ENCODE measurements around the gene SHD.
A peak's percentile ranks its signal among the peaks of the same experiment; 100 is the strongest.

SHD gene

GRCh38 chr19:4298810-4299550 is 19.9 kb downstream of the SHD start:
- no peak for DNase-seq

DNA sequence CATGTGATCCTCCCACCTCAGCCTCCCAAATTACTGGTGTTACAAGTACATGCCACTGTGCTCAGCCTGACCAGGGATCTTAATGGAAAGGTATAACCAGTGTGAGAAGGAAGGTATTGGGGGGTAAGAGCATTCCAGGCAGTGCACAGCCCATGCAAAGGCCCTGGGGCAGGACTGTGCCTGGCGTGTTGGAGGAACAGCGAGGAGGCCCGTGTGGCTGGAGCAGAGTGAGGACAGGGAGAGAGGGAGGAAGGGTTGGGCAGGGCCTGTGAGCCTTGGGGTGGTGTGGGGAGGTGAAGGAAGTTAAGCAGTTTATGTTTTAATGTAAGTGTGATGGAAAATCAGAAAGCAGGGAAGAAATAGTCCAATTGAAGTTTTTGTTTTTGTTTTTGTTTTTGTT is 21.5 kb downstream of the SHD start:
- DNase-seq, result no peak

DNA sequence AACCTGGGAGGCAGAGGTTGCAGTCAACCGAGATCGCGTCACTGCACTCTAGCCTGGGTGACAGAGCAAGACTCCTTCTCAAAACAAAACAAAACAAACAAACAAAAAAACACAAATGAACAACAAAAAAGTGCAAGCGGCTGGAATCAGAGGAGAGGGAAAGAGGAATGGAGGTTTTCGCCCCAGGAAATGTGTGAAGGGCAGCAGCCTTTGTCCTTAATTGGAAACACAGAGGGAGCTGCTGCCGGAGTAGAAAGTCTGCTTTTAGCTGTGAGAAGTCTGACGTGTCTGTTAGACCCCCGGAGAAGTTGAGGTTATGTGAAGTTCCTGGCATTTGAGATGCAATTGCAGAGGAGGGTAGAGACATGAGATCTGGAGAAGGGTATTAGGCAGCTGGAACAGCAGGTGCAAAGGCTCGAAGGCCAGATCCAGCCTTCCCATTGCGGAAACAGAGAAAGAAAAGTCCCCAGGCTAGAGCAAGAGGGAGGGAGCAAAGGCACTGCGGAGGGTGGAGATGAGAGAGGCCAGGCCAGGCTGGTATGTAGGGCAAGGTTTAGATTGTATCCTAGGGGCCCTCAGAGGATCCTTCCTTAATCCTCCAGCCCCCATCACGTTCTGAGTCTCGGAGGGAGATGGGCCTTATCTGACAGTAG is 22.6 kb downstream of the SHD start:
- no peak for DNase-seq

DNA sequence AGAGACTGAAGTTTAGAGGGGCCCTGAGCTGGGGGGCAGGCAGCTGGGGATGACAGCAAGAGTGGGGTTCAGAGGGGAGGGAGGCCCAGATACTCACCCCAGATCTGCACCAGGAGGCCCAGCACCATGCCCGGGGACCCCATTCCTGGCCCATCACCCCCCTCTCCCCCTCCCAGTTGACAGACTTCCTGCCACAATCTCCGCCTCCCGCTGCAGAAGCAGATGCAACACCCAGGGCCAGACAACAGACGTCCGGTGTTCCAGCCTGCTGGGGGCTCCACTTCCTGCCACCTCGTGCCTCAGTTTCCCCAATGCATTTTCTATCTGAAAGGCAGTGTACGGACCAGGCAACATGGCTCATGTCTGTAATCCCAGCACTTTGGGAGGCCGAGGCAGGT is 23.2 kb downstream of the SHD start, which contains the start of gene TMIGD2:
Gene TMIGD2, minus strand, starts transcription at position 147 of the 398 bp plus-strand sequence. Its CDS starts 4 bp downstream, at position 143.
- DNase-seq, result no peak

GRCh38 chr19:4303819-4304537 is 24.9 kb downstream of the SHD start:
- DNase-seq, result no peak

DNA sequence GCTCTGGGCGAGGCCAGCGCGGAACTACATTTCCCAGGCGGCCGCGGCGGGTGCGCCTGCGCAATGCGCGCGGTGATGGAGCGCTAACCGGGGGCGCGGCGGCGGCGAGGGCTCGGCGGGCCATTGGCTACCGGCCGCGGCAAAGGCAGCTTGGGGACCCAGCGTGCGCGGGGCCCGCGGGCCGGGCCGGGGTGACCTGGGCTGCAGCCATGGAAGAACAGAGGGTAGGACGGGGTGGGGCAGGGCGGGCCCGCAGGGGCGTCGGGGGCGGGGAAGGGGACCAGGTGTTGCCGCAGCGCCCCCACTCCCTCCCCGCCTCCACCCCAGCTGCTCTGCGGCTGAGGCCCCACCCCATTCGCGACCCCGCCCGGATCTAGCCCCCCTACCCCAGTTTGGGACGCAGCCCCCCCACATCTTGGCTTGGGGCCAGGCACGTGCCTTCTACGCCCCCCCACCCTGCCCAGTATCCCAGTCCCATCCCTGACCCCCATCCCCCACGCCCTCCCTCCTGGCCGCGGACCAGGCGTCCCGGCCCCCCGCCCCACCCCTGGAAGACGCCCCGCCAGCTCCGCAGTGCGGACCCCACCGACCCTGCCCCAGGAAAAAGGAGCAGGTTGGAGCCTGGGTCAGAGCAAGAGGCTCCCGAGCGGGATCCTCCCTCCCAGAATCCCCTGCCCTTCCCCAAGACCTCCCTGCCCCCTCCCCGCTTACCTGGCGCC is 25.6 kb downstream of the SHD start, which contains the start of gene FSD1:
Gene FSD1, plus strand, starts transcription at position 61 of the 719 bp plus-strand sequence. Its CDS starts 149 bp downstream, at position 210.
- DNase-seq, result peak in 1 of 2 donors; percentile 42

- DNase-seq, result no peak
These were observed 26.2 kb downstream of the SHD start for GRCh38 chr19:4305257-4305612.

- DNase-seq, result no peak
These were observed 26.6 kb downstream of the SHD start for GRCh38 chr19:4305659-4306058.

DNA sequence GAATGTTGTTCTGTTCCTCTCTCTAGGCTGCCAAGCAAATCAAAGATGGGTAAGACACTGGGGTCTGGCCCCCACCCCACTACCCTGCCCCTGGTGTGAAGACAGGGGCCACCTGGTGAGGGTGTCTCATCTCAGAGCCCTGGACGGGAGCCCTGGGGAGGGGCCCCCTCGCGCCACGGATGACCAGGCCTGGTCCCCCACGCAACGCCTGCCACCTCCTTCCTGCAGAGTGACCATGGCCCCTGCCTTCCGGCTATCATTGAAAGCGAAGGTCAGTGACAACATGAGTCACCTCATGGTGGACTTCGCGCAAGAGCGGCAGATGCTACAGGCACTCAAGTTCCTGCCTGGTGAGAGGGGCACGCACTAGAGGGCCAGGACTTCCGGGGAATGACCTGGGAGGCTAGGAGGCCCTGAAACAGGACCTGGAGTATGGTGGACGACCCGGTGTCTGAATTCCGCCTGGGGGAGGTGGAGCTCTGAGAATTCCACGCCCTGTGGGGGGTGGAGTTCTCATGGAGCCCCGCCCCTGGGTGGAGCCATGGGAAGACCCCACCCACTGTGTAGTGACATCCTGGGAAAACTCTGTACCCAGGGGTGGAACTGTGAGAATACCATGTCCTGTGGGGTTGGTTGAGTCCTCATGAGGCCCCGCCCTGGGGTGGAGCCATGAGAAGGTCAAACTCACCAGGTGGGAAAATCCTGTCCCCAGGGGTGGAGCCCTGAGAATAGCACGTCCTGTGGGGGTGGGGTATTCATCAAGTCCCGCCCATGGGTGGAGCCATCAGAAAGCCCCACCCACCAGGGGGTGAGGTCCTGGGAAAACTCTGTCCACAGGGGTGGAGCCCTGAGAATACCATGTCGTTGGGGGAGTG is 31.4 kb downstream of the SHD start:
- peak; percentile 9 to 13 for DNase-seq

DNA sequence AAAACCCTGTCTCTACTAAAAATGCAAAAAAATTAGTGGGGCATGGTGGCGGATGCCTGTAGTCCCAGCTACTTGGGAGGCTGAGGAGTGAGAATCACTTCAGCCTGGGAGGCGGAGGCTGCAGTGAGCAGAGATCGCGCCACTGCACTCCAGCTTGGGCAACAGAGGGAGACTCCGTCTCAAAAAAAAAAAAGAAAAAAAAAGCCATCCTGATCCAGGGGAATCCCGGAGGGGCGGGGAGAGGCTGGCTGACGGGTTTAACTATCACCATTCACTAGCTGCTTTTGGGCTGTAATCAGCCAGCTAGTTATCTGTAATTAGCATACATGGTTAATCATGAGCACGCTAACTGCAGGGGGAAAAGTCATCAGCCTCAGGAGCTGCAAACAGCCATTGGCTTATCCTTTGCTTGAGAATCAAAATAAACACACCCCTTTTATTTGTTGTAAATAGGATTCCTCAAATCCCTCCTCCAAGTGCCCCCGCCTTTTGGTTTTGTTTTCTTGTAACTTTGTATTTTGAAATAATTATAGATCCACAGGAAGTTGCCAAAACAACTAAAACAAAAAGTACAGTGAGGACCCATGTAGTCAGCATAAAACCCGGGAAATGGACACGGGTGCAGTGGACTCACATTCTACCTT is 34.9 kb downstream of the SHD start:
- DNase-seq, result peak; percentile 59 to 65

- peak in 1 of 2 donors; percentile 57 for DNase-seq
These were observed 37.9 kb downstream of the SHD start for GRCh38 chr19:4316956-4317355.

- no peak for DNase-seq
These were observed 39.4 kb downstream of the SHD start for GRCh38 chr19:4318460-4318859.

- peak; percentile 58 to 67 for DNase-seq
These were observed 40.1 kb downstream of the SHD start for GRCh38 chr19:4319067-4319718.

GRCh38 chr19:4320419-4320818 is 41.4 kb downstream of the SHD start:
- DNase-seq, result no peak

- DNase-seq, result no peak
These were observed 44.0 kb downstream of the SHD start for GRCh38 chr19:4322942-4323665.

DNA sequence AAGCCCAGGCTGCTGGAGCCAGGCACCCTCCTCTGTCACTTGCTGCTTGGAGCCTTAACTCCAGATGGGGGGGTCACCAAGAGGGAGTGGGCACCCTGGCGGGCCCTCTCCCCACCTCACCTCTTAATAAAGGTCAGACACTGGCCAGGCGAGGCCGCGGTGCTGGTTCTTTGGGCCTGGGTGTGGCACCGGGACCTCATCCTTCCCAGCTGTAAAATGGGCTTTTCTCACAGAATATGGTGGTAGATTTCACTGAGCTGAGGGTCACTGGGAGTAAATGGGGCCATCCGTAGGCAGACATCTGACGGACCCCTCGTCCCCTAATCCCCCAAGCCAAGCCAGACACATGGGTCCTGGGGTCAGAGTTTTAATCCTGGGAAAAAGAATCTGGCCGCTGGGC is 44.6 kb downstream of the SHD start:
- DNase-seq, result no peak

DNA sequence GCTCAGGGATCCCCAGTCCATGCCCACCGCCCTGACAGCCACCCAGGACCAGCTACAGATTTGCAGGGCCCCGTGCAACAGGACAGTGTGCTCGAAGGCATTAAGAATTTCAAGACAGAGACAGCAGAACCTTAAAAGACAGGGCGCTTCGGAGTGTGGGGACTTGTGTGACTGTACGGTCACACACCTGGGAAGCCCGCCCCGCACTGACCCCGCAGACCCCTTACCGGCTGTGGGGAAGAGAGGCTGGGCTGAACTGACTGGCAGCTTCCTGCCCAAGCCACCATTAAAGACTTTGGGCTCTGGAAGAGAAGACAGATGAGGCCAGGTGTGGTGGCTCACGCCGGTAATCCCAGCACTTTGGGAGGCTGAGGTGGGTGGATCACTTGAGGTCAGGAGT is 45.2 kb downstream of the SHD start:
- DNase-seq, result no peak

DNA sequence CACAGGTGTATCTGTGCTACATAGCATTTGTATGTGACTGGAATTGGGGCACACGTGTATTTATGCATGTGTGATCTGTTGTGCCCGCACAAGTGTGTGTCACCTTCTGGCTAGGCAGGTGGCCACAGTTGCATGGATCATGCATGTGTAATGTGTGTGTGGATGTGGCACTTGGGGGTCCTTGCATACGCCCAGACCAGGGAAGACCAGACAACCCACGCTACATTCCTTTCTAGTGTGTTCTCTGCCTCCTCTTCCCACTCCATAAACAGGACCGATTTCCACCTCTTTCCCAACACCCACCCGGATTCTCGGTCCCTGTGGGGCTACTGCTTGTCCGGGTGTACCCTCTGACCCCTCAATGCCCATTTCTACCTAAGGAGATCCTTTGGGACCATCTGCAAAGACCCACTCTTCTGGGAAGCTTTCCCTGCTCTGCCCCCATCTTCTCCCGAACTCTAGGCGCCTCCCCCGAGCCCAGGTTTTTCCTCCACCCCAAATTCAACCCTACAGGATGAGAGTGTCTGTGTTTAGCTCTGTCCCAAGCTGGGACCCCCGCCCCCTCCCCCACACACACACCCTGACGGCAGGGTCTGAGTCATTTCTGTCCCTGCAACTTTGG is 47.3 kb downstream of the SHD start:
- DNase-seq, result no peak

- no peak for DNase-seq
These were observed 47.8 kb downstream of the SHD start for GRCh38 chr19:4326837-4327251.

Measured in inflammatory macrophage treated with lipopolysaccharide for 1 hour (primary cell).